HuH-7.5 (cell line): Measurements from ENCODE around the gene IGSF22.

Experiments used
- DNase-seq: peaks from one replicate; pipeline ENCODE4 v3.0.0; 2011; ENCODE audit warnings: low spot score

IGSF22 gene

DNA sequence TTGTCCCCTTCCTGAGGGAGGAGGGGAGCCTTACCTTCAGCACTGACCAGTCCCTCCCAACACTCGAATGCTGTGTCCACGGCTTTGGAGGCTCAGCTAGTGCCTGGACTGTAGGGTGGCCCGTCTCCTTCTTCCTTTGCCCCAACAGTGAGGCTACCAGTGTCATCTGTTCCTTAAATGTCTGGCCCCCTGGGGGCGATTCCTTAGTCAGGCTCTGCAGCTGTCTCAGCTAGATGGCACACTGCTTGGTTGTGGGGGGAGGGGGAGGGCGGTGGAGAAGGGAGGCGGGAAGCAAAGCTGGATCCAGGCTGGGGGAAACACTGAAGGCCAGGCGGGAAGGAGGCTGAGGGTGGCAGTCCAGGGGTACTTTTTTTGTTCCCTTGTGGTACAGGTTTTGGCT, at the start of gene IGSF22:
TSS of gene IGSF22 (minus strand) at position 149 of the 400 bp plus-strand sequence. CDS start 1,952 bp downstream, outside the sequence.
- no peak for DNase-seq

GRCh38 chr11:18774801-18775200, 48.8 kb upstream of the IGSF22 start:
- DNase-seq, result no peak

GRCh38 chr11:18773681-18774080, 47.7 kb upstream of the IGSF22 start:
- DNase-seq, result no peak

DNA sequence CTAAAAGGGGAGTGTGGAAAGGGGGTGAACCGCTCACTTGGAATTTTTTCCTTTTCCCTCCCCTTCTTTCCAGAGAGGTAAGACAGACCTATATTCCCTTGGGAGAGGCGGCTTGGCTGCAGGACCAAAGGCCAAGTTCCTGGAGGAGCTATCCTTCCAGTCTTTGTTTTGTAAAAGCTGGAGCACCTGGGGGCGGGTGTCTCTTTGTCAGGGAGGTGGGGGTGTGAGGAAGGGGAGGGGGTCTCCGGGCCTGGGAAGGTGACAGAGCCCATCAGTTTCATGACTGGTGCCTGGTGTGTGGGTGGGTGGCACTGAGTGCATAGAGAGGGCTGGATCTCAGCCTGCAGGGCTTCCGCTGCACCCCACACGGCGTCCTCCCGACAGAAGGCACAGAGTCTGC, 47.1 kb upstream of the IGSF22 start:
- DNase-seq, result no peak

GRCh38 chr11:18772211-18772610, 46.2 kb upstream of the IGSF22 start:
- no peak for DNase-seq

- DNase-seq, result no peak
Observed at GRCh38 chr11:18771266-18772035, 45.5 kb upstream of the IGSF22 start.

DNA sequence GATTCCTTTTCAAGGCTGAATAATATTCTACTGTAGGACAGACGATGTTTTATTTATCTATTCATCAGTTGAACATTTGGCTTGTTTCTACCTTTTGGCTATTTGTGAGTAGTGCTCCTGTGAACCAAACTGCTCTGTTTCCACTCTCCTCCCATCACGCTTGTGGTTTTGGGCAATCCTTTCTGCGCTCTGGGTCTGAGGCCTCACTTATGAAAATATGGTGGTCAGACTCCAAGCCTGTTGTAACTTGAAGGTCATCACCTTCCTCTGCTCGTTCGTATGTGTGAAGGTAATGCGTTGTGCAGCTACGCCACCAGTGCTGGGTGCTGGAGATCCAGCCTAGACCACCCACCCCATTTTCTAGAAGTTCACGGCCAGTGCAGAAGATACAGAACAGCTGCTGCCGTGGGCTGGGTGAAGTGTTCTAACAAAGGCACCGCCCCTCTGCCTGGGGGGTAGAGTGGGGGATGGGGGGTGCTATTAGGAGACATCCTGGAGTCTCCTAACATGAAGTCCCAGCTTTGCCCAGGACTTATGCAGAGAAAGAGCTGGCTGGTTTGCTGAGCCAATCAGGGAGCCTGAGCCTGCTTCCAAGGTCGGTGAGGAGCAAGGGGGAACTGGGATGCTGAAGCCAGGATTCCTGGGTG, 44.6 kb upstream of the IGSF22 start:
- no peak for DNase-seq

DNA sequence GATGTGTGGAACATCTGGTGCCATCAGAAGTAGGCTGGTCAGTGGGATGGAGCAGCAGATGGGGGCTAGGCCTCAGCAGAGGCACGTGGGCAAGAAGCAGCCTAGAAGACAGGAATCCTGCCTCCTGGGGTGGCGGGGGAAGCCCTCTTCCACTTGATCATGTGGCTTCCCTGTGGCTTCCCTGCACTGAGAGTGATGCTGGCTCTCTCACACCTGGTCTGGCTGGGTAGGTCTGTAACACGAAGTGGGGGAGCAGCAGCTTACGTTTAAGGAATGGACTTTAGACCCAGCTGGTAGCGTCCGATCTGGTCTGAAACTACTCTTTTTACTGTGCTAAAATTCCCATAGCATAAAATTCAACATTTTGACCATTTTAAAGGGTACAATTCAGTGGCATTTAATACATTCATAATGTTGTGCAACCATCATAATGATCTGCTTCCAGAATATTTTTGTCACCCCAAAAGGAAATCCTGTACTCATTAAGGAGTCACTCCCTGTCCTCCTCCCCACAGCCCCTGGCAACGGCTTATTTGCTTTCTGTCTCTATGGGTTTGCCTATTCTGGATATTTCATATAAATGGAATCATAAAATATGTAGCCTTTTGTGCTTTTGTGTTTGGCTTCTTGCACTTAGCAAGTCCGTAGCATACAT, 43.9 kb upstream of the IGSF22 start:
- no peak for DNase-seq

DNA sequence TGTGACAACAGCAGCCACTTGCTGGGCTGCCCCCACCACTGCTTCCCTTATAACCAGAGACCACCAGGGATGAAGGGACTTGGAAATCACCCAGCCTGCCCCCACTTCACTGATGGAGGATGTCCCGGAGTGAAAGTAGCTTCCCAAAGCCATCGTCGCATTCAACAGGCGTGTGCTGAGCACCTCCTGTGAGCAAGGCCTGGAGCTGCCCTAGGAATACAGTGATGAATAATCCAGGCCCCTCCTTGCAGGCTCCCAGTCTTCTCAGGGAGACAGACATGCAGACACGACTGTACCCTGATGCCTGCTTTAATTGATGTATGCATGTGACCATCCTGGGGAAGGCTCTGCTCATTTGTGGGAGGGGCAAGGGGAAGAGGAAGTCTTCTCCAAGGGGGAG, 43.0 kb upstream of the IGSF22 start:
- DNase-seq, result no peak

DNA sequence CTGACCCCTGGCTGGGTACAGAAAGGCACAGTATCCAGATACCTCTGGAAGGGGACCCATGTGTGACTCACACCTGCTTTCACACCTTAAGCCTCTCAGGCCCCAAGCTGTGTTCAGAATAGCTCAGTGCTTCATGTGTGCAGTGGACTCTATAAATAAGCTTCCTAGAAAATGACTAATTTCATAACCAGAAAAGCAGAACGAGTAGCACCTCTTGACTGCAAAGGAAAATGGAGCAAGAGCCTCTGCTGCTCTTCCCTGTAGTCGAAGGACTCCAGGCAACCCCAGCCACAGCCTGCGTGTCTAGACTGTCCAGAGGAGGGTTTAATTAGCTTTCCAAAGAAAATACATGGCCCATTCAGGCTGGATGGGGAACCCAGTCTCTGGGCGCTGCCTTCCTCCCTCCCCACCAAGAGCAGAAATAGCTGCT, 42.5 kb upstream of the IGSF22 start:
- no peak for DNase-seq

DNA sequence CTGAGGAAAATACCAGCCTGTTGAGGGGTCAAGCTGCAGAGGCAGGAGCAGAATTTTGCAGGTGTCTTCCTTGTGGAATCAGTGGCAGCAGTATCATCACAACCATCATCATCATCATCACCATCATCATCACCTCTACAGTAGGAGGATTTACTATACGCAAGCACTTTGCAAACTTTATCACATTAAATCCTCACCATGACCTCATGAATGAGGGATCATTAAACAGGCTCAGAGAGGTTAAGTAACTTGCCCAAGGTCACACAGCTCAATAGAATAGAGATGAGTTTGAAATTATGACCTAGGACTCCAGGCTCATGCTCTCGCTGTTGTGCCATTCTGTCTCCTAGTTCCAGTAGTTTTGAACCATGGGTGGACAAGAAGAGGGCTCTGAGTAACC, 40.0 kb upstream of the IGSF22 start:
- no peak for DNase-seq

GRCh38 chr11:18765554-18765953, 39.6 kb upstream of the IGSF22 start:
- no peak for DNase-seq

DNA sequence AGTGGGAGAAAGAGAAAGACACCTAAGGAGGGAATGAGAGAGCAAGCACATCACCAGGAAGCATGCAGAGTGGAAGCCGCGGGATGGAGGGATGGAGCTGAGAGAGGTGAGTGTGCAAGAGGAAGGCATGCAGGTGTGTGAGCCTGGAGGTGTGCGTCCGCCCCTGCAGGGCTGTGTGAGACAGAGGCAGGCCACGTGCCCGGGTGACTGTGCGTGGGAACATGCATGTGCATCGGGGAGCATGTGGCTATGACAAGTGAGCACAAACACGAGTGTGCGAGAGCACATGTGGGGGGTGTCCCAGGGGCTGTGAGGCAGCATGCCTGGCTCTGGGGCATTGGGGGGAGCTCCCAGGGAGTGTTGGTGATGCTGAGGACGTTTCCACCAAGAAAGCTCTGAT, 35.8 kb upstream of the IGSF22 start:
- no peak for DNase-seq

DNA sequence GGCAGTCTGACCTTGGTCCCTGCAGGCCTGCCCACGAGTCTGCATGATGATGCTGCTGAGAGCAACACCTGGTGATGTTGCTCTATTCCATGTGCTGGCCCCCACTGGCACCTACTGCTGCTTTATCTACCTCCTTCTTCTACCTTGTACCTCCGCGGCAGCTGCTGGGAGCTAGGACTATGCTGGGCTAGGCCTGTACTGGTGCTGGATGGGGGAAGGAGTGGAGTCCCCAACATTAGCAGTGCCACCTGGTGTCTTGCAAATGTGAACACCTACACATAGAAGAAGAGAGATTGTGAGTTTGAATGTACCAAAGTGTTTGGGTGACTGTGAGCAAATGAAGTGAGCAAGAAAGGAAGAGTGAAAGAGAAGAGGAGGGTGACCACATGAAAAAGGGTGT, 35.2 kb upstream of the IGSF22 start:
- no peak for DNase-seq

- DNase-seq, result no peak
Observed at GRCh38 chr11:18757811-18758210, 31.8 kb upstream of the IGSF22 start.

- no peak for DNase-seq
Observed at GRCh38 chr11:18756889-18757288, 30.9 kb upstream of the IGSF22 start.

GRCh38 chr11:18754308-18754707, 28.3 kb upstream of the IGSF22 start:
- DNase-seq, result no peak

DNA sequence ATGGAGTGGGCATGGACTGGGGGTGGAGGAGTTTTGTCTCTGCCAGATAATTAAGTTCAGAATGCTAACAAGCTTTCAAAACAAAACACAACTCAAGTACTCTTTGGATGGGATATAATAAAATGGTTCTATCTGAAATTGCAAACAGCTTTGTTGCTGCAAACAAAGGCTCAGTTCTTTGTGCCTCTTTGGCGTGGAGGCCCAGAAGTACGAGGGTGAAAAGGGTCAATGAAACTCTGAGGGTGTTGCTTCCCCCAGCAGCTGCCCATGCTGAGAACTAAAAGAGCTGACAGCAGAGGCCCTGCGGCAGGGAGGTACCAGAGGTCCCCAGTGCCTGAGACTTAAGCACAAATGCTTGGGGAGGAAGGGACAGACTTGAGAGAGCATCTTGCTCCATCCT, 26.5 kb upstream of the IGSF22 start:
- DNase-seq, result no peak

DNA sequence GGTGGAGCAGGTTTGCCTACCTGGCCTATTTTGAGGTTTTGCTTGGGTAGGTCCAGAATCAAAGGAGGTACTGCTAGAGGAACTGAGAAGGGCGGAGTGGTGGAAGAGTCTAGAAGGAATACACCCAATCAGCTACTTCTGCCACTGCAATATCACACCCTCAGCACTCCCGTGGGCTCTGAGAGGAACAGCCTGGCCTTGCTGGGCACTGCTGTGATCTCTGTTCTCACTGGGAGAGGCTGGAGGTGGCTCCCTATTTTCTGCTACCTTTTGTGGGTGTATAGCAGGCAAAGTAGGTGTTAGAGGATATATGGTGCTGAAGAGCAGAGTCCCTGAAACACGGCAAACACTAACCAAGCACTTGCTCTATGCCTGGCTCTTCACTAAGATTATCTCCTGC, 25.0 kb upstream of the IGSF22 start:
- no peak for DNase-seq

DNA sequence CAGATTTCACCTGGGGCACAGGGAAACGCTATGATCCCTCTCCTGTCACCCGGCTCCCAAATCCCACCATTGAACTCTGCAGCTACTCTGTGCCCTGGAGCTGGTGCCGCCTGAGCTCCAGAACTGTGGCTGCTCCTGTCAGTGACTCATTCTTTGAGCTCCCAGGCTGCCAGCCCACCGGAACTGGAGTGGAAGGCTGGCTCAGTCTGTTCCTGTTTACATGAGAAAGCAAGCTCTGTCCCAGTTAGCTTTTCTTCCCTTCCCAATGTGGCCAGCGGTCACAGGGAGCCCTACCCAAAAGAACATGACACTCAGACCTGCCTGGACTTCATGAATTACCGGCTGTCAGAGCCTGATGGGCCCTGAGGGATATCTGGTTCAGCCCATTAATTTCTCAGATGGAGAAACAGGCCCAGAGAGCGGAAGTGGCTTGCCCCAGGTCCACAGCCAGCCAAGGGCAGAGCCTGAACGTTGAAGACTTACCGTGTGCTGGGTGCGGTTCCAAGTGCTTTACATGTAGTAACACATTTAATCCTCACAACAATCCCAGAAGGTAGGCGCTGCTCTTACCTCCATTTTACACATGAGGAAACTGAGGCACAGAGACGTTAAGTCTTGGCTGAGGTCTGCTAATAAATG, 23.8 kb upstream of the IGSF22 start:
- DNase-seq, result no peak

DNA sequence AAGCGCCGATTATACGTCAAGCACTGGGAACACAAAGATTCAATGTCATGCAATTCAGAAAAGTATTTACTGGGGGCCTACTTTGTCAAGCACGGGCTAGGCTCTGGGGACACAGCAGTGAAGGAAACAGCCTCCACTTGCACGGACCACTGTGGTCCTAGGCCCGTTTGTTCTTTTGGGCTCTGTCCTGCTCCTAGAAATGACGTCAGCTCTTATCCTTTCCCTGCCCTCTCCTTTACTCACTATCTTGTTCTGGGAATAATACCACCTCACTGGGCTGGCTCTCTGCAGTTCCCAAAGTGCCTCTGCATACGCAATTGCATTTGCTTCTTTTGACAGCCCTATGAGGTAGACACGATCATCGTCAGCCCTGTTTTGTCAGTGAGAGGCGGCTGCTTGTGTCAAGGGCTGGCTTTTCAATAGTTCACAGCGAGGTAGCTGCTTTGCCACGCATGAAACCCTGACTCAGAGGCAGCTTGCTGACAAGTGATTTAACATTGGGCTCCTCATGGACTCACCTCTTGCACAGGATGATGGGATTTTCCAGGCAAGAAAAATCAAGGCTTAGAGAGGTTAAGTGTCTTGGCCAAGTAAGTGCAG, 22.9 kb upstream of the IGSF22 start:
- DNase-seq, result no peak

DNA sequence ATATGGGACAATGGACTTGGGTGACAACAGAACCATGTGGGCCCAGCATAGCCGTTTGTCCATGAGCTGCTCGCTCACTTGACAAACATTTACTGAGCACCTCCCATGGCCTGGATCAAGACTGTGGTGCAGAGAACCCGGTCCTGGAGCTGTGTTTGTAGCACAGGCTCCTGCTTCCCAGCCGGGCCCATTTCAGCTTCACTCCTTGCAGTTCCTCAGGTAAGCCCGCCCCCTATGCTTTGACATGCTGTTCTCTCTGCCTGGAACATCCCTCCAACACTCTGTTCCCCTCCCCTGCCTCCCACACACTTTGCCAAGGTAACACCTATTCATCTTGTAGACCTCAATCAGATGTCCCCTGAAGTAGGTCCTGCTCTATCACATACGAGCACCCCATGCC, 19.3 kb upstream of the IGSF22 start:
- no peak for DNase-seq
